C4-2B (cell line): ENCODE results near the gene DLX4.

Experiments
- H3K27ac ChIP-seq: fragments of 450-650 bp; 2 replicates; pipeline ENCODE4 v1.5.1; 2017
- ZFX ChIP-seq: fragments of 450-650 bp; IDR thresholded peaks from 2 replicates; pipeline ENCODE4 v1.6.1; 2017
- TF ChIP-seq, protein P1 (sequence below): fragments of 450-650 bp; conservative IDR thresholded peaks from 2 replicates; pipeline ENCODE4 v1.5.1; 2017; ENCODE audit warnings: mild to moderate bottlenecking

DLX4 gene

DNA sequence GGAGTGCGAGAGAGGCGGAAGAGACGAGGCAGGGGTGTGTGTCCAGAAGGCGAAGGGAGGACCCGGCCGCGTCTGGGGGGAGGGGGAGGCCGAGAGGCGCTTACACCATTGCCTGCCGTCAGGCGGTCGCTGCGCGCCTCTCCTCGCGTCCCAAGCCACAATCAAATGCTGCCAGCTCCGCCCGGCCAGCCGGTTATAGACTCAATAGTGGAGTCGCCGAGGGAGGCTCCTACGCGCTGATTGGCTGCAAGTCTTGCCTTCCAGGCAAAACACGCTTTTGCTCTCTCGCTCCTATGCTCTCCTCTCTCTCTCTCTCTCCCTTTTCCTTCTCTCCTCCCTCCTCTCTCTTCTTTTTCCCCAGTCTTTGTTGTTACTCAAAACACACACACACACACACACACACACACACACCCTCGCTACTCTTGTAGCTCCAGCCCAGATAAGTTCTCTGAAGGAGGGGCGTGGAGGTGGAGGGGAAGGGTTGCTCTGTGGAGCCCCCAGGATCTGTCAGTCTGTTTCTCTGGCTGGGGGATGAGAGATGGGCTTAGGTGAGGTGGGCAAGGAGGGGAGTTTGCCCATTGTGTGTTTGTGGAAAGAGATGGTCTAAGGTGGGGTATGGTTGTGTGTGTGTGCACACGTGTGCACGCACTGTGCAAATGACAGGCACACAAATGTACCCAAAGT, 26.2 kb downstream of the DLX4 start, which contains the start of gene DLX3:
TSS of gene DLX3 (minus strand) at position 170 of the 684 bp plus-strand sequence. CDS start 226 bp downstream, outside the sequence.
- no peak within 1 kb of the TSS for H3K27ac ChIP-seq
- TF ChIP-seq, protein P1, sequence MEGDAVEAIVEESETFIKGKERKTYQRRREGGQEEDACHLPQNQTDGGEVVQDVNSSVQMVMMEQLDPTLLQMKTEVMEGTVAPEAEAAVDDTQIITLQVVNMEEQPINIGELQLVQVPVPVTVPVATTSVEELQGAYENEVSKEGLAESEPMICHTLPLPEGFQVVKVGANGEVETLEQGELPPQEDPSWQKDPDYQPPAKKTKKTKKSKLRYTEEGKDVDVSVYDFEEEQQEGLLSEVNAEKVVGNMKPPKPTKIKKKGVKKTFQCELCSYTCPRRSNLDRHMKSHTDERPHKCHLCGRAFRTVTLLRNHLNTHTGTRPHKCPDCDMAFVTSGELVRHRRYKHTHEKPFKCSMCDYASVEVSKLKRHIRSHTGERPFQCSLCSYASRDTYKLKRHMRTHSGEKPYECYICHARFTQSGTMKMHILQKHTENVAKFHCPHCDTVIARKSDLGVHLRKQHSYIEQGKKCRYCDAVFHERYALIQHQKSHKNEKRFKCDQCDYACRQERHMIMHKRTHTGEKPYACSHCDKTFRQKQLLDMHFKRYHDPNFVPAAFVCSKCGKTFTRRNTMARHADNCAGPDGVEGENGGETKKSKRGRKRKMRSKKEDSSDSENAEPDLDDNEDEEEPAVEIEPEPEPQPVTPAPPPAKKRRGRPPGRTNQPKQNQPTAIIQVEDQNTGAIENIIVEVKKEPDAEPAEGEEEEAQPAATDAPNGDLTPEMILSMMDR = no peak
- TF ChIP-seq ZFX = no peak

DNA sequence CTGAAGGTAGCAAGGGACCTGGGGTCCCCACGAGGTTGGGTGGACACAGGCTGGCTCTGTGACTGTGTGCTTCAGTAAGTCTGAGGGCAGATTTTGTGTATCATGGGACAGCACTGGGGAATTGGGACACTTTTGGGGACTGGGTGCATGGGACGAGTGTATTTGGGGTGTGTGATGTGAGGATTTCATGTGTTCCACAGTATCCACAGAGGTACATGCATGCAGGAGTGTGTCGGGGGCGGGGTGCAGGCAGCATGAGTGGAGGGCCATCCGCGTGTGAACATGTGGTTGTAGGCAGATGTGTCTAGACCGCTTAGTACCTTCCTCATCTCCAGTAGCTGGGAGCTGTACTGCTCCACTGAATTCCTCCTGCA, 27.1 kb downstream of the DLX4 start:
- H3K27ac ChIP-seq = no peak overlapping the region
- no peak for TF ChIP-seq ZFX
- TF ChIP-seq, protein P1 = no peak

DNA sequence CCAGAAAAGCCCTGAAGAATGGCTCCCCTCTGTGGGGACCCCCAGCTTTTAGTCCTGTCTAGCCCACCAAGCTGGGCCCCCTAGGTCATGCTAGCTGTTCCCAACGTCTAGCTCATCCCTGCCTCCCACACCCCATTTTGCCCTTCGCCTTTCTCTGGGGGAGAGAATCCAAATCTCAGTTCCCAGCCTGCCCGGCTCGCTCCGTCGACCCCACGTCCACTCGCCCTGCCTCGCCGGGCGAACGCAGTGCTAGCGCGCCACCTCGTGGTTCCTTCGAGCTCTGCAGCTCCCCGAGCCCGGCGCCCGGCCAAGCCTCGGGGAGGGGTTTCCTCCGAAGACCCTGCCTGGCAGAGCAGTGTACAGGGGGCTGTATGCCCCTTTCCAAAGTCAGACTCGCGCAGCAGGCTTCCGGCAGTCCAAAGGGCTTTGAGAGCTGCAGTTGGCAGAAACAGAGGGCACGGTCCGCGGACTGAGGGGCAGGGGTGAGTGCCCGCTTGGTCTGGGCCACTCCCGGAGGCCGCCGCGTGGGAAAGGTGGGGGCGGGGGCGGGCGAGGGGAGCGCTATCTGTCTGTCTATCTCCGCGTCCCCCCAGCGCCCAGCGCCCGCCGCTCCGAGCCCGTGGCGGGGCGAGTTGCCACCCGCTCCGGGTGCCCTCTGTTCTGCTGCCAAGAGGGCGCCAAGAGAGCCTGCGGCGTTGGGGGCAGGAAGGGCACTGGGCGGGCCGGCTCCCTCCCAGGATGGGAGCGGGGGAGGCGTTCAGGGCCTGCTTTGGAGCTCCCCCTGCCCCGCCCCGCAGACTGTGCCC, 27.7 kb downstream of the DLX4 start:
- H3K27ac ChIP-seq = no peak overlapping the region
- TF ChIP-seq ZFX = no peak
- TF ChIP-seq, protein P1 = peak; percentile 98

DNA sequence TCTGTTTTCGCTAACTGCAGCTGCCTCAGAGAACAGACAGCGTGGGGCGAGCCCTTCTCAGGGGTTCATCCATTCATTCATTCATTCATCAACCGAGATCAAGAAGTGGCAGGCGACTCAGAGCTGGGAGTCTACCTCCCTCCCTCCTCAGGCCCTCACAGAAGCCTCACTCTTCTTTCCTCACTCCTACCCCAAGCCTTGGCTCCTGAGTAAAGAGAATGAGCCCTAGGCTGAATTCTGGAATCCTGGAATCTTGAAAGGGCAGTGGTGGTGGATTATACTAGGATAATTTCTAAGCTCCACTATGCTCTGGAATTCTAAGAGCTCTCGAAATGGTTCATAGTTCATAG, 28.3 kb downstream of the DLX4 start:
- H3K27ac ChIP-seq = no peak overlapping the region
- TF ChIP-seq, protein P1 = no peak
- TF ChIP-seq ZFX = no peak

DNA sequence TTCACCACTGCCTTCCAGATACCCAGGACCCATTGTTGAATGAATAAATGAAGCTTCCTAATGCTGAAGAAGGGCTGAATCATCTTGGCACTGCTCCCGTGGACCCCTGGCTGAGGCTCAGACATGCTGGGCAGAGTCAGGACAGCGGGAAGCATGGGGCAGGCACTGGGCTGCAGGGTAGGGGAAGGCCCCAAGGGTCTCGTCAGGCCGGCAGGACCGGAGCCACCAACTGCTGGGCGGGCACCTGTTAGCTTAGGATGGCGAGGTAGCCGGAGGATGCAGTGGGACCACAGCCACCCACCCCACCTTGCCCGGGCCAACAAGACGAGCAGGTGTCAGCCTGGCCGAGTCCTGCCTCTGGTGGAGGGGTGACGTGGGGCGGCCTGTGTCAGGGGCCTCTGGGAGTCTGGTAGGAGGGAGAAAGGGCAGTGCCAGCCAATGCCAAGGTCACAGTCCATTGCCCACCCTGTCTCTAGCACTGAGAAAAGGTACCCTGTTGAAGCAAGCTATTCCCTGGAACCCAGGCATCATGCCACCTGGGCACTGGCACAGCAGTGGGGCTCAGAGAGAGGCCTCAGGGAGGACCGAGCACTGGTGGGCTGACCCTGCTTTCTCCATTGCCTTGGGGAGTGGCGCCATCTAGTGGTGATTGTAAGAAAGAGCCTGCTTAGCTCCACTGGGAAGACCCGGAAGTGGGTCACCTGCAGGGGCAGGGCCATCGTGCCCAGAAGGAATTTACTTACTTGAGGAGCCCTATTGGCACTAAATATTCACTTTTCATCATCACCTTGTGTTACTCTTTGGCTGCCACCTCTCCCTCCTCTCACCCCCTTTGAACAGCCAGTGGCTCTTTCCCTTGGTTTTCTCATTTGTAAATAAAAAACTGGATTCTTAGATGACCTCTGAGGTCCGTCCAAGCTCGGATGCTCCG, 29.0 kb downstream of the DLX4 start:
- TF ChIP-seq, protein P1 = peak; percentile 95
- TF ChIP-seq ZFX = no peak
- no peak overlapping the region for H3K27ac ChIP-seq

DNA sequence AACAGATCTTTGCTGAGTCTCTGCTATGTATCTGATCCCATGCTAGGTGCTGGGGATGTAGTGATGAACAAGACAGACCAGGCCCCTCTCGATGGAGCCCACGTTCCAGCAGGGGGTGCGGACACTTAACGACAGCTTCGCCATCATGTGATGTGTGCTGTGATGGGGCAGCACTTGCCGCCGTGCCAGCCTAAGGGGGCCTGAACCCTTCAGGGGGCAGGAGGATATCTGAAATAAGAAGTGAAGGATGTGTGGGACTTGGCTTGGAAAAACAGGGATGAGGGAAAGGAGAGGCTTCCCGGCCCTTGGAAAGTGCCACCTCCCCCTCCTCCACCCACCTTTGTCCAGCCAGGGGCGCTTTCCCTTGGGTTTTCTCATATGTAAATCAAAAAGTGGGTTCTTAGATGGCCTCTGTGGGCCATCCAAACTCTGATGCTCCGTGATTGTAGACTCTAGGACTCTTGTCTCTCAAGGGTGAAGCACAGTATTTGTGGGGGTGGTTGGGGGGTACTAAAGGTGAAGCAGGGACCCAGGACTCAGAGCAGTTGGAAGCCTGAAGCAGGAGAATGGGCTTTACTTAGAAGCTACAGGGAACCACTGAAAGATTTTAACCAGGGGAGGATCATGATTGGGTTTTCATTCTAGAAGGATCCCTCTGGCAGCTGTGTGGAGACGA, 30.0 kb downstream of the DLX4 start:
- no peak overlapping the region for H3K27ac ChIP-seq
- no peak for TF ChIP-seq ZFX
- TF ChIP-seq, protein P1 = no peak
